A172 (cell line): Measurements from ENCODE around the gene CISH. TPM values are rescaled to one million over a fixed set of nuclear protein-coding genes. Genes with fewer than 3 reads are reported as not detected.

ENCODE experiments used
- DNase-seq: peaks from one replicate; pipeline ENCODE4 v3.0.0-alpha.2; 2015; ENCODE audit warnings: low spot score
- total RNA-seq: library from RNA; depleted of rRNA; stranded (reverse); fragments of >200 nt; shearing (Covaris generic); gene quantifications from 2 replicates; pipeline ENCODE4 v1.2.3, GENCODE V29; 2014

The CISH gene
- total RNA-seq, 1 experiment from 2014 or later, result 2.3 TPM

DNA sequence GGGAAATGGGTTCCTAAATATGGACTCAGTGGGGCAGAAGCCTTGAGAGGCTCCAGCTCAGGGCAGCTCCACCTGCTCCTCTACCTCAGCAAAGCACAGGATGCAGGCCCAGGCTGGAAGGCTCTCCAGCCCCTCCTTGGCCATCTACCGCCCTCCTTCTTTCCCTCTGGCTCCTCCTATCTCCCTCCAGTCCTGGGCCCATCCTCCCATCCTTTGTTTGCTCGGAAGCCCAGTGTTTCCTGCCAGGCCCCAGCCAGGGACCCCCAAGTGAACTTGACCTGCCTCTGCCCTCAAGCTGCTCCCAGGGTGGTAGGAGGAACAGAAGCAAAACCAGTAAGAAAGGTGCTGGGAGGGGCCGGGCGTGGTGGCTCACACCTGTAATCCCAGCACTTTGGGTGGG, 25.4 kb upstream of the CISH start:
- DNase-seq, result no peak

DNA sequence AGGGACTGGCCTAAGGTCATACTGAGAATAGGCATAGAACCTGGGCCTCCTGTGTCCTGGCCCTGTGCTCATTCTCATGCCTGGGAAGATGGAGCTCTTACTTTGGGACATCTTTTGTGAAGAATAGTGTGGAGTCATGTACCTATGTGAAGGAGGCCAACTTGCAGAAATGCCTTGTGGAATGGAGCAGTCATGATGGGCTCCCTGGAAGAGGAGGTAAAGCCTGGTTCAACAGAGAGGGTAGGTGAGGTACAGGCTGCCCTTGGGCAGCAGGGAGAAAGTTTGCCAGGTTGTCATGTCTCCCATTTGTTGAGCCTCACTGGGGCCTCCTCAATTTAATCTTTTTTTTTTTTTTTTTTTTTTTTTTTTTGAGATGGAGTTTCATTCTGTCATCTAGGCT, 23.5 kb upstream of the CISH start:
- DNase-seq, result no peak

DNA sequence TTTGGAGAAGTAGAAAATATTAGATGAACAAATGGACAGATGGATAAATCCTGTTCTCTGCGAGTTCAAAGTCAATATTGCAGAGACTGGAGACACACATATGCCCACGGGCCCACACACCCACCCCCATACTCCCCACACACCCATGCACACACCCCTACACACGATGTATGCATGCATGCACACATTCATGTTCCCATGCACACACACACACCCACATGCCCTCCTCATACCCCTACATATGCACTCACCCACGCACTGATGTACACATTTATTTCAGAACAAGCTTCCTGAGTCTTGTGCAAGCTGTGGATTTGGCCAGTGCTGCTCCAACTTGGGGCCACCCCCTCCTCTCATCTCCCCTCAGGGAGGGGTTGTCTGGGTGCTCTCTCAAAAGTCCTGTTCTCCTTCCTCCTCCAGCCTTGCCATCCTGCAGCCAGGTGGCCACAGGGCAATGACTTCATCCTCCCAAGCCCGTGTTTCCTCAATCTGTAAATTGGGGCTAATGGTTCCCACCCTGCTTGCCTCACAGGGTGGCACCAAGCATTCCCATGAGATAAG, 21.7 kb upstream of the CISH start:
- DNase-seq, result no peak

DNA sequence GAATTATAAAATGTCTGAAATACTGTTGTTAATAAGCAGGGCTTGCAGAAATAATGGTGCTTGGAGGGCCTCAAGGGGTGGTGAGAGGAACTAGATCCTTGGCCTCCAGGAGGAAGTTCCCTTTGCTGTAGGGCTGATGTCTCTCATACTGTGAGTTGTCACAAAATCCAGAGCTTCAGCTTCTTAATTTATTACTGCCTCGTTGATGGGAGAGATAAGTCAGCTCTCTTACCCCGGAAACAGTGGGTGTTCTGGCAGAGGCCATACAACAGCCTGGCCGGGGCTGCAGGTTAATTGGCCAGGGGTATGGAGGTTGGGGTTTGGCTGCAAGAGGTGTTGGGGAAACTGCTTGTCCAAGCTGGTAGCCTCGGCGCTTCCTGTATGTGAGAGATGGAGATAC, 20.9 kb upstream of the CISH start:
- DNase-seq, result peak; percentile 49

- peak; percentile 74 for DNase-seq
Observed at GRCh38 chr3:50630877-50631276, 19.3 kb upstream of the CISH start.

DNA sequence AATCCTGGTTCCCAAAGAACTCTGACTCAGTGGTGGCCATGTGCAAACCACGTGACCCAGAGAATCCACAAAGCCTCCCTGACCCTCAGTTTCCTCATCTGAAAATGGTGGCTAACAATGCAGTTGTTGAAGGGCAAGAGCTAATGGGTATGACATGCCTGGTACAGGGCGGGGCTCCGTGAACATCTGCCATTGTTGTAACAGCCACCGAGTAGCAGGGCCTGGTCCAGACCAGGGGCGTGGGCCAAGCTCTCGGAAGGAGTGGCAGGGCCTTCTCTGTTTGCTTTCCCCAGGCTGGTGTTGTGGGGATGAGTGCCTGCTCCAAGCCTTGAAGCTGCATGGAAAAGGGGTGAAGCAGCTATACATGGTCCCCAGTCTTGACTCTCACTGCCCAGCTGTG, 18.8 kb upstream of the CISH start:
- no peak for DNase-seq

DNA sequence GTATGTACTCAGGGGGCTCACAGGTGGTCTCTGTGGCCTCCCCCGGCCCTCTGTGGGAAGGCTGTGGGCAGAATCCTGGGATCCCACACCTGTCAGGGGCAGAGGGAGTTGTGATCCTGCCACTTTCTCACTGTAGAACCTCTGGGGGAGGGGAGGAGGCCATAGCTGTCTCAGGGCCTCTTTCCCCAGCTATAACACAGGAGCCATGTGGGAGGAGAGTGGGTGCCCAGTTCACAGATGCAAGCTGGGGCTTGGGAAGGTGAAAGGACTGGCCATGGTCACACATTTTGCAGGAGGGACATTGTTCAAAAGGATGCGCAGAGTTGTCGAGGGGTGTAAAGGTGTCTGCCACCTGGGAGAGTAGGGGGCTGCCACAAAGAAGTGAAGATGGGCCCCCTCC, 17.0 kb upstream of the CISH start:
- no peak for DNase-seq

DNA sequence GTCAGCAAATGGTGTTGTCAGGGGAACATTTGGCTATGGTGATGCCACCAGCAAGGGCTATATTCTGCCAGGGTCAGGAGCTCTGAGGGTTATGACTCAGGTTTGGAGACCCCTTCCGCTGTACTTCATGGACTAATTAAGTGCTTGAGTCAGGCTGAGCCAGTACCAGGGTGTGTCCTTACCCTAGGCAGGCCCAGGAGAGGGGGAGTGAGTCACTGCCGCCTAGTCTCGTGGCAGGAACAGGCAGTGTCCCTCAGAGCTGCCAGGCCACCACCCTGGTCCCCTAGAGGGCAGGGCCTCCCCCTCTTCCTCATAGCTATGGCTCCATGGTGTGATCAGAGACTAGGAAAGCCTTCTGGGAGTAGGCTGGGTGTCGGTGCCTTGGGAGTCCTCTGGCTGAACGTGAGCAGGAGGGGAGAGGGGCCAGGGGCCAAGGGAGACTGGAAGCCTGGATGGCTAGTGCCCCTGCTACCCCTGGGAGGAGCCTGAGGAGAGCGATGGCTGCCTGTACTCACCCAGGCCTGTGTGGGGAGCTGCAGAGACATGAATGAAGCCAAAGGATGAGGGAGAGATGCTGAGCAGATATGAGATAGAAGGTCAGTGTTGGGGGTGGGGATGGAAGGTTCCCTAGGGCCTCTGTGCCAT, 16.0 kb upstream of the CISH start:
- DNase-seq, result peak; percentile 98

GRCh38 chr3:50626401-50626800, 14.8 kb upstream of the CISH start:
- no peak for DNase-seq

DNA sequence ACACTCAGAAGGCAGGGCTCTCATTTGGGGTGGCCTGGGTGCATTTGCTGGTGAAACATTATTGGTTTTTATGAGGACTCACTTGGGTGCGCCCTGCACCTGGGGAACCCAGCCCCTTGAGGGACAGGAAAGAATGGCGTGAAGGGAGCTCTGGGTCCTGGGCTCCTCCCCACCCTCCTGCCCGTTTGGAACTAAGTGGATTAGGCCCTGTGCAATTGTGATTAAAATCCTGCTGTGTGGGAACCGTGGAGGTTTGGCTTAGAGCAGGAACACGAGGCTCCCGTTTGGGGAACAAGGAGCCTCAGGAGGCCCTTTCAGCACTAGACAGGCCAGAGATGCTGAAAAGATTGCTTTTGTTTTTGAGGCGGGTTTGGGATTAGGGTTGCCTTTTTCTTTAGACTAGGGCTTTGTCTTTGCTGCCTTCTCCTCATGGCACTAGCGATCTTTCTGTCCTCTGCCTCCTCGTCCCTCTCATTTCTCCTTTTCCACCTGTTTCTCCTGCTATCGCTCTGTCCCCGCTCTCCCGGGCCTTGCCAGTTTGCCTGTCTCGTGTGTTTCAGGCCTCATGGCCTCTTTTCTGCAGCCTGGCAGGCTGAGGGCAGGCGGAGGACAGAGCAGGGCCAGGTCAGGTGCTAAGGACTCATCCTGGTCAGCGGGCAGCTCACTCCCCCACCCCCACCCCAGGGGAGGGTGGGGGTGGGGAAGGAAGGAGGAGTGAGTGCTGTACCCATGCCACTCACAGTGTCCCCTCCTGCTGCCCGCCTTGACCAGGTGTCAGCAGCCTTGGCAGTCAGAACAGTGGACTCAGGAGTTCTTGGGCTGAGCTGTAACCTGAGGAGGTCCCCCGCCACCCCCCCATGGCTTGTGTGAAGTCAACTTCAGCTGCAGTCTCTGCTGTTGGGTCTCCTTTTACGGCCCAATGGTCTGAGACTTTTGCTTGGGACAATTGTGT, 13.9 kb upstream of the CISH start:
- no peak for DNase-seq

- DNase-seq, result peak; percentile 46
Observed at GRCh38 chr3:50624634-50625033, 13.1 kb upstream of the CISH start.

DNA sequence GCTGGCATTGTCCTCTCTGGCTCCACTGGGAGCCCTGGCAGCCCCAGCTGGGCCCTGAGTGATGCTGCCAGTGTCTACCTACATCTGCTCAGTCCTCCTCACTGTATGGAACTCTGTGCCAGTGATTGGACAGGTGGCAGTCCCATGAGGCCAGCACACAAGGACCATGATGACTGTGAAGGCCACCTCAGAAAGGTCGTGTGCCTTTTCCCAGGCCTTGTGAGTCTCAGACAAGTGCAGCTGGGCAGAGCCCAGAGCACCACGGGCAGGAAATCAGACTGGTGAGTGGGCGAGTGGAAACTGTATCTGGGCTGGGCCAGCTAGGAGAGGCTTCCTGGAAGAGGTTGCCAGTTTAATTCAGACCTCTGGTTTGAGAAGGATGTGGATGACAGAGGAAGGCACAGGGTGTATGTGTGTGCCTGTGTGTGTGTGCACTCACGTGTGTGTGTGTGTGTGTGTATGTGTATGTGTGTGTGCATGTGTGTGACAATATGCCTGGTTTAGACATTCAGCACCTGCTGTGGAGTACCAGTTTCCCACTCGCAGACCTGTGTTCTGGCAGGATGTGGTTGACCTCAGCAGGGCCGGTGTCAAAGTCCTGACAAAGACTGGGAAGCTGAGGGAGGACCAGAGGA, 12.4 kb upstream of the CISH start:
- peak; percentile 56 for DNase-seq

GRCh38 chr3:50622881-50623280, 11.3 kb upstream of the CISH start:
- no peak for DNase-seq

- peak; percentile 80 for DNase-seq
Observed at GRCh38 chr3:50620820-50621219, 9.2 kb upstream of the CISH start.

GRCh38 chr3:50620420-50620819, 8.8 kb upstream of the CISH start:
- DNase-seq, result no peak

DNA sequence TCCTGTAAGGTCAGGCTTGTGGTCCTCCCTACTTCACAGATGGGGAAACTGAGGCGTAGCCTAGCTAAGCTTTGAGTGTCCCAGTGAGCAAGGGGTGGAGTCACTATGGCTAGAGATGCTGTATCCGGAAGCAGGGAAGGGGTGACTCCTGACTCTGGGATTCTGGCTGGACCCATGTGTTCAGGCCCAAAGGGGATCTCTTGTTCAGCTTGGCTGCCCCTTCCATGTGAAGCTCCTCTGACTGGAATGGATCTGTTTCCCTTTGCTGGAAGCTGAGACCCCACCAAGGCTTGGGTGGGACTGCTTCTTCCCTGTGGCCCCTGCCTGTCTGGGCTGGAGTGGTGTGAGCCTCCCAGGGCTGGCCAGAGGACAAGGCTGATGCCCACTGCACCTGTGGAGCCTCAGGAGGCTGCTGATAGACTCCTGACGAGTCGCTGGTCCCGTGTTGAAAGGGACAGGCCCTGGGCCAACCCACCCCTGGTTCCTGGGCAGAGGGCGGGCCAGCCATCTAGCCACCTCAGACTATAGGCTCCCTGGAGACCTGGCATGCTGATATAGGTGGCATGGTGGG, 6.4 kb upstream of the CISH start:
- no peak for DNase-seq

DNA sequence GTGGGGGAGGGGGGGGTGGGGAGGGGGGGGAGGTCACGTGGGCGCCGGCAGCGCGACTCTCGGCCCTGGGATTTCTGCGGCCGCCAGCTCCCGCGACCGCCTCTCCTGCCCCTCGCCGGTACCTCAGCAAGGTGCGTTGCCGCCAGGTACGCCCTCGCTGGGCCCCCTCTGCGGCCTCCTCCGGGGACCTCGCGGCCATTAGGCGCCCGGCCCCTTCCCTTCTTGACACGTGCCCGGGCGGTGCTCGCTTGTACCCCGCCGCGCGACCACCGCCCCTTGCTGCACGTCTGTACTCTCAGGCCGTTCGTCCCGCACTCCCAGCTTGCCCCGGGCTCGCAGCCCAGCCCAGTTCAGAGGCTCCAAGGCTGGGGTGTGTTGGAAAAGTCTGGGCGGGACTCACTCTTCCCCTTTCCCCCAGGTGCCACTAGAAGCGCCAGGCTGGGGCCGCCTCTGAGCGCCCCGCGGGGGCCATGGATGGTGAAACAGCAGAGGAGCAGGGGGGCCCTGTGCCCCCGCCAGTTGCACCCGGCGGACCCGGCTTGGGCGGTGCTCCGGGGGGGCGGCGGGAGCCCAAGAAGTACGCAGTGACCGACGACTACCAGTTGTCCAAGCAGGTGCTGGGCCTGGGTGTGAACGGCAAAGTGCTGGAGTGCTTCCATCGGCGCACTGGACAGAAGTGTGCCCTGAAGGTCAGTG, 5.7 kb upstream of the CISH start, which contains the start of gene MAPKAPK3:
Gene MAPKAPK3, plus strand, starts transcription at position 56 of the 696 bp plus-strand sequence. Its CDS starts 415 bp downstream, at position 471.
- DNase-seq, result no peak

DNA sequence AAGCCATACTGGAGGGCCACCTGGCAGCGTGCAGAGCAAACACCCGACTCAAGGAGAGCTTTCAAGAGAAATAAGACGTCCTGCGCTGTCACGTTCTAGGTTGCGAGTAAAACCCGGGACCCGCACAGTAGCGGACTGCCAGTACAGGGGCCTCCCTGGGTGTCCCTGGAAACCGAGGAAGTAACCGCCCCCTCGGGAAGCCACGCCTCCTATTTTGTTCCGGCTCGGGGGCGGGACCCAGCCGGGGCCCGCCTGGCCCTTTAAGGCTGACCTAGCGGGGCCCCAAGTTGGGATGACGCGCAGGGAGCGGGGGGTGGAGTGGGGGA, 5.2 kb upstream of the CISH start:
- DNase-seq, result peak; percentile 81

- DNase-seq, result peak; percentile 80
Observed at GRCh38 chr3:50616003-50616769, 4.6 kb upstream of the CISH start.

GRCh38 chr3:50615190-50615589, 3.6 kb upstream of the CISH start:
- no peak for DNase-seq
